Putamen (tissue), 1 donor: ENCODE results near the gene SNRPA1.
"Not testable (repeated sequence)": the region's sequence is repeated elsewhere in the genome, so short reads cannot be mapped to it uniquely, and the experiment has no call there.

ENCODE experiments used
- DNase-seq: peaks from one replicate; pipeline ENCODE4 v3.0.0-alpha.2; 2016; ENCODE audit warnings: low spot score

Gene SNRPA1

DNA sequence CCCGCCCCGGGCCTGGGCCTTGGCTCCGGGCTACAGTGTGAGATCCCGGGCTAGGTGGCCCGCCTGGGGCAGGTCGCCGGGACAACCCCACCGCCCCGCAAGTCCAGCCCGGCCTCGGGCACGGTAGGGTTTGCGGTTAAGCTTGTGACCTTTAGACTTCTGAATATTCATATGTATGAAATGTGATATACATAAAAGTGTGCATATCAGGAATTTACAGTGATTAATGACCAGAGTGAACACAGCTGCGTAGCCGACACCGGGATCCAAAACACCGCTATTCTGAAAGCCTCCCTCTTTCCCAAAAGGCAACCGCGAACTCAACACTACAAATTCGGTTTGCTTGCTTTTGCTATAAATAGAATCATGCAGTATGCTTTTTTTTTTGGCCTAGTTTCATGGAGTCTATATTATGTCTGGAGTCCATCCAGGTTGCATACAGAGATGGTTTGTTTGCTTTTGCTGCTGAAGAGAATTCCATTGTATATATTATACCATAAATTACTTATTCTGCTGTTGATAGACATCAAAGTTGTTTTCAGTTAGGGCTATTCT, 636 bp upstream of the SNRPA1 start:
- DNase-seq, result no peak

DNA sequence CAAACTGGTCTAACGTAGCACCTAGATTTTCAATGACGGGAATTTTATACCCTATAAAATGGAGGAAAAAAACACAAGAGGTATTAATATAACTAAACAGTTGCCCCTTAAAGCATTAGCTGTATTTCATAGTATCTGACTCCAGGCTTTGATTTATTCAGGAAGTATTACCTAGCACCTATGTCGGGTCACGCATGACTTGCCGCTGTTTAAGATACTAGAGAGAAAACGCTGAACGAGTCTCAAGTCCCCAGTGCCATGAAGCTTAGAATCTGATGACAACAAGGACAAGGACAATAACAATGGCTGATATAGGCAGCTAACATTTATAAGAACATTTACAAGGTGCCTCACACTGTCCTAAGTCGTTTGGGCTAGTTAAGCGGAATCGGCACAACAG, 1.9 kb downstream of the SNRPA1 start:
- DNase-seq, result no peak

DNA sequence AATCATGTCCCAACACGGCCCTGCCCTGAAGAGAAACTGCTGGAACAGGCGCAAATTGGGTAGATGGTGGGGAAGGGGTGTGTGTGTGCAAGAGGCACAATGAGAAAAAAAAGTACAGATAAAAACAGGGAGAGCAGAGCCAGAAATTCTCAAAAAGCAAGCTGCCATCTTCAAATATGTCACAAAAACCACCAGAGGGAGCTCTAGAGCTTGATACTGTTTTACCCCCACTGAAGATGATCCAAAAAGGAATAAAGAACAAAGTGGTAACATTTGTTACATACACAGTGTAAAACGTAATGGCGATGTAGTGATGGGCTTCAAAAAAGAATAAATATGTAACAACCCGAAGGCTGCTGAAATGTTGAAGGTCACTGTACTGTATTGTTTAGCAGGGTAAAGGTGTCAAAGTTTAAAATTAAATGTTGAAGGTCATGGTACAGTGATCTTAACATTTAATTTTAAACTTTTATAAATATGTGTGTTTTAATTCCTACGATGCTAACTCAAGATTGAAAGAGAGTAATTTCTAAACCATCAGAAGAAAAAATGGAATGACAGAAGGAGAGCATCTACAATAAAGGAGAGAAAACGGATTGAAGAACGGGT, 6.0 kb downstream of the SNRPA1 start:
- no peak for DNase-seq

DNA sequence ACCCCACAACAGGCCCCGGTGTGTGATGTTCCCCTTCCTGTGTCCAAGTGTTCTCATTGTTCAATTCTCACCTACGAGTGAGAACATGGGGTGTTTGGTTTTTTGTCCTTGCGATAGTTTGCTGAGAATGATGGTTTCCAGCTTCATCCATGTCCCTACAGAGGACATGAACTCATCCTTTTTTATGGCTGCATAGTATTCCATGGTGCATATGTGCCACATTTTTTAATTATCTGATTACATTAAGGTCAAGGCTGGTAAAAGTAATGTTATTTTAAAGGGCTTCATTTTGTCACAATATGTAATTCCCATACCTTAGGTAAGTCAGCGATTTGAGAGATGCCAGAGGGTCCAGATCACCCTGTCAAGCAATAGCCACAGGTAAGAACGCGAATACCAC, 7.7 kb downstream of the SNRPA1 start:
- DNase-seq, result not testable (repeated sequence)

DNA sequence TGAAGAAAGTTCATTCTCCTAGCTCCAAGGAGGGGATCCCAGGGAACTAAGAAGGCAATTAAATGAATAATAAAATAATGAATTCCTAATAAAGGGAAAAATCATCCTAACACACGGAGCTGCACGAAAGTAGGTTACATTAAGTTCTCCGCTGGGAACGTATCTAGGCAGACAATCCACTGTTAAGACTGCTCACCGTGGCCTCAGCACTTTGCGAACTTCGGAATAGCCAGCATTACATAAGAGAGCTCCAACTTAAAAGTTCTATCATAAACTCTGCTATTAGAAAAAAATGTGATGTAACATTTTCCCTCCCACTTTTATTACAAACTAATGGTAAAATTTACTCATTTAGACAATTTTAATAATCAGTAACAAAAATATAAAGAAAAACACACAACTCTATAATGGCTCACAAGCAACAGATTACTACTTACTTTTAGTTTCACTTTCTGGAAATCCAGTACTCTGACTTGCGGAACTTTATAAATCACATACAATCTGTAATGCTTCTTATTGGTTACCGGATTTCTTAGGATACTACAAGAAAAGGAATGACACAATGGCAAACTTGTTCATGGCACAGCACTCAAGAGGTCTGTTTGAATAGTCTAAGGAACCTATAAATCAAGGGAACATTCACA, 8.5 kb downstream of the SNRPA1 start:
- no peak for DNase-seq

DNA sequence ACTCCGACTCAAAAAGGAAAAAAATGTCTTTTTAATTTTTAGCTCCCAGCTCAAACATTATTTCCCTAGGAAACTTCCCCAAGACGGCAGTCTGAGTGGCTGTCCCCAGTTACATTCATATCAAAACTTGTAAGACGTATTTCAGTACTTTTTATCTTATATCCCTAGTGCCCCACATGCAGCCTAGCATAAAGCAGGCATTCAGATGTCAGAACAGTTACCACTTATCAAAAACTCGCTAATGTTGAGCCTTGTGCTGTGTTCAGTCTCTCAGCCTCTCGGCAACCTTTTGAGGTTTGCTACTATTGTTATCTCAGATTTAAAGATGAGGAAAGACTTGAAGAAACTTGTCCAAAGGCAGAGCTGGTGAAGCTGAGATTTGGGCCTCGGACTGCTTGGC, 11.1 kb downstream of the SNRPA1 start:
- no peak for DNase-seq

DNA sequence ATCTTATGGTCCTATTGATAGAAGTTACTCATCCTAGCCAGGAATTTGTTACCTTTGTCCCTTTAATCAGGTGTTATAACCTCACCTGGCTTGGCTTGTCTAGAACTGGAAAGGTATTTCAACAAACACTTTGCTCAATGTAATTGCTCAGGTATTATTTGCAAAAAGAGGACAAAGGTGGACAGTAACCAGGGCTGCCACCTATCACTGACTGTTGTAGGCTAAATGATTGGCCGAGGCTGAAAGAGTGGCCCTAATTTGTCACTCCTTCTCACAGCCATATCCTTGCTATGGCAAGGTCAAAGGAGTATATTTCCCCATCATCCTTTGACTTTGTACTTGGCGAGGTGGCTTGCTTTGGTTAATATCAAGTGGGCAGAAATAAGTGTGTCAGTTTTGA, 15.0 kb downstream of the SNRPA1 start:
- DNase-seq, result no peak

DNA sequence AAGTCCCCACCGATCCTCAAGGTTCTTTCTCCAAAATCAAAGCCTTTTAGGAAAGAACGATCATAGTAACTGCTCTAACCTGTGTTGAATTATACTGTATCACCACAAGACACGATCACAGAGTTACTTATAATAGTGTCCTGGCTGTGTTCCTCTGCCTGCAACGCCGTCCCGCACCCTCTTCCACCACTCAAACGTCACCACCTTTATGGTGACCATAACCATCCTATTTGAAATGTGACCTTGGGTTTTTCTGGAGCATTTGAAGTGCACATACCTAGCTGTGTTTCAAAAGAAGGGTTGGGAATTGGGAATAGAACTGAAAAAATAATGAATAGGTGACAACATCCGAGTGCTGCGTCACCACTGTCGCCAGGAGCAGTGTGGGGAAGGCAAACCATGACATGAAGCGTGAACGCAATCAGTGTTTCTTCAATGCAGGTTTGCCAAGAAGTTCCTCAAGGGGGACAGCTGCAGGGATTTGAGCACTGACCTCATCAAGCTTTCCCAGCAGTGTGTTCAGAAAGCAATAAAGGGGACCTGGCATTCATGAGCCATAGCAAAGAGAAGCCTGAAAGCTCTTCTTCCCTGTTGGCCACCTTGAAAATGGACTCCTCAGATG, 17.0 kb downstream of the SNRPA1 start:
- no peak for DNase-seq

DNA sequence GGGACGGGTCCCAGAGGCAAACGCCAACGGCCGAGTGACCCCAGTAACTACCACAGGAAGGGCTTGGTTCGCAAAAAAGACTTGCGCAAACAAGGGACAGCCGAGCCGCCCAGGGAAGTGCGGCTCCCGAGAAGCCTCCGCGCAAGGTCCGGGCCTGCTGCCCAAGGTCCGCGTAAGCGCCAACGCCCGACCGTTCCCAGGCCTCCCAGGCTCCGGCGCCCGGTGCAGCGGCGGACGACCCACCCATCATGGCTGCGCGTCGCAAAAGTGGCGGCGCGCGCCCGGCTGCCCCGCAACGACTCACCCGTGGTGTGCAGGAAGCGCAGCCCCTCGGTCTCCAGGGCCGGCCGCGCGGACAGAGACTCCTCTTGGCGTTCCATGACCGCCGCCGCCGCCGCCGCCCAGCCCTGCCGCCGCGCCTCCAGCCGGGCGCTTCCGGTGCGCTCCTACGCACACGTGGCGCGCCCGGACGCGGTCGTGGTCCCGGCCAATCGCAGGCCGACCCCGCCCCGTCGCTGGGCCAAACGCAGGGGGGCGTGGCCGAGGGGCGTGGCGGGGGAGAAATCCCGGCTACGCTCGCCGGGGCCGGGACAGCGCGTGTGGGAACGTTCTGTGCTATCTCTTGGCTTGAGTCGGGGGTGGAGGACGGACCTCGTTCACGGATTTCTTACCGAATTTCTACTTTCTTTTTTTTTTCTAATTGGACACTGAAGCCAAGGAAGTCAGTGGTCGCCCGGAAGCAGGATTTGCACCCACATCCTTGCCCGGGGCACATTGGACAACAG, 17.8 kb downstream of the SNRPA1 start, which contains the start of gene SELENOS:
Gene SELENOS, minus strand, starts transcription at position 448 of the 785 bp plus-strand sequence. Its CDS starts 68 bp downstream, at position 380.
- peak; percentile 87 for DNase-seq

DNA sequence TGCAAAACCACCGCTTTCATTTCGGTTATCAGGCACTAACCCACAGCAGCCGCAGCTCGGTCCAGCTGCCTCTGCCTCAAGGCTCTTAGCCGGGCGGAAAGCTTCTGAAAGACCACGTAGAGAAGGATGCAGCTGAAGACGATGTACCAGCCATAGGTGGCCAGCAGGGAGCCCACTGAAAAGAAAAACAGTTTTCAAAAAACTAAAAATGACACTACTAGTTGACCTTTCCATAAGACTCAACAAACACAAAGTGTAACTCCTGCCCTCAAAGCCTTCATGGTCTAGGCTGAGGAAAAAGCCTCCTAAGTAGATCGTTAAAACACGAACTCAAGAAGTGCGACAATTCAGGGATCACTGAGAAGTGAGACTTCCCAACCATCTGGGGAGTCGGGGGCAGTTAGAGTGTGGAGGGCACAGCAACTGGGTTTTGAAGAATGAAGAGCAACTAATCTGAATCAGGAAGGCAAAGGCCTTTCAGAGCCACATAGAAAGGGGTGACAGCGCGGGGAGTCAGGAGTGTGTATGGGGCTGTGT, 18.5 kb downstream of the SNRPA1 start:
- no peak for DNase-seq

DNA sequence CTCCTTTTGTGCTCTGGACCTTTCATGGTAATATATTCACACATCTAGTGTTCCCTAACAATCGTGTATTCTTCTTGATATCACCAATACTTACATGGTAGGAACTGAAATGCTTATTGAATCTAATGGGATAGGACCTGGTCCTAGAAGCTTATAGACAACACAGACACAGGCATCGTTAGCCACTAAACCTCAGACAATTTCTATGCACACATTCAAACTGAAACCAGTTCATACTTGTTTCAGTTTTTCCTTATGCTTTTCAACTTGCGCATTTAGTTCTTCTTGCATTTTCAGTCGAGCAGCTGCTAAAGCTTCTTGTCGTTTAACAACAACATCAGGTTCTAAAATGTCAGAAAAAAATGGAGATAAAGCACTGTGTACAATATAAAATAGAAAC, 20.0 kb downstream of the SNRPA1 start:
- DNase-seq, result no peak

DNA sequence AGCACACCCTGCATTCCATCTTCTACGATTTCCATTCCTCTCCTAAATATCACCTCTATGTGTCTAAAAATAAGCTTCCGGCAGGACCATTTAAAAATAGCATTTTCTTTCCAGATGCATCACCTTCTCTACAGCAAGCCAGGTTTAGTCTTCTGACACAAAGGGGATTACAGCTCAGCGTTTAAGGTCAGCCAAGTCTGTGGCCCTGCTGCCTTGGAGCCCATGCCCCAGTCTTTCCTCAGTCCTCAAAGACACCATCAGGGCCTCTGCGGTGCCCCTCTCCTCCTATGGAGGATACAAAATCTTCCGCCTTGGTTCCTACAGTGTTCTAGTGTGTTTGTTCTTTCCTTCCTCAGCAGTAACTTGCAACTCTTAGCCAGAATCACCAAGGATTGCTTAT, 21.5 kb downstream of the SNRPA1 start:
- DNase-seq, result no peak

DNA sequence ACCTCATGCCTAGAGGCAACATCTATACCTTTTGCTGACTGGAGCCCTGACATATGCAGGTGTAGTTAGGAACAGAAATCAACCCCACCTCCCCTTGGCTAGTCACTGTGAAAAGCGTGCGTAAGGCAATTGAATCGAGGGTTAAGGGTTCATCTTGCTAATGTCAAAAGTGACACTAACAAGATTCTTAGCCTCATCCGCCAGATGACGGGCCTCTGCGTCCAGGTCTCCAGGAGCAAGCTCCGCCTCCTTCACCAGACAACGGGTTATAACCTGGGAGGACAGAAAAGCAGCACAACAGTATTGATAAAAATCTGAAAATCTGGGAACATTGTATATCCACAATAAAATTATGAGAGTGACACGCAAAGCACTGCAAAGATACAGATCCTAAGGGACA, 22.5 kb downstream of the SNRPA1 start:
- DNase-seq, result no peak

DNA sequence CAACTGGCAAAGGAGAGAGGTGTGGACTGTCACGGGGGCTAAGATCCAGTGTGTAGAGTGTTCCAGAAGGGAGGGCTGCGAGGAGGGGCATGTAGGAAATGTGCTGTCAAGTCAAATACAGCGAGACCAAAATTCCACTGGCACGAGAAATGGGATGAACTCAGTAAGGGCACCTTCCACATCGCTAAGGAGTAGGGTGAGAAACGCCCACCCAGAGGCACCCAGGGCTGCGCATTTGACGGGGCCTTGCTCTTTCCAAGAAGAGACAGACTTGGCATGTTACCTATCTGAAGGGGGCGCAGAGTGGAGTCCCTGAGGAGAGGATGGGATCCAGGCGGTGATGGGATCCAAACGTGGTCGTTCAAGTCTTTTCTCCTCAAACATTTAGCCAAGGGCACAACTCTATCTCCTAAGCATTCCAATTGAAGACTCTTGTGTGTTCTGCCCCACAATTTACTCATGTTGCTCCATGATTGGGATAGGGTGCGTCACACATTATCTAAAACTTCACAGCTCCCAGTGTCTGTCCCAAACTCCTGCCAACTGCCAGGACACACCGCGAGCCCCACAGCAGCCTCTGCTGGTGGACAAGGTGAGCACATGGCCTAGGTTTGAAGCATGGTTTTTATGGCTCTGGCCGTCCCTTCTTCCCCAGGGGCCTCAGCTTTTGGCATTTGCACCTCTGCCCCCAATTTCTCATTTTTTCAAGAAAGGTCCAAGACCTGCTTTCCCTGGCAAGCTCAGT, 25.4 kb downstream of the SNRPA1 start:
- no peak for DNase-seq

DNA sequence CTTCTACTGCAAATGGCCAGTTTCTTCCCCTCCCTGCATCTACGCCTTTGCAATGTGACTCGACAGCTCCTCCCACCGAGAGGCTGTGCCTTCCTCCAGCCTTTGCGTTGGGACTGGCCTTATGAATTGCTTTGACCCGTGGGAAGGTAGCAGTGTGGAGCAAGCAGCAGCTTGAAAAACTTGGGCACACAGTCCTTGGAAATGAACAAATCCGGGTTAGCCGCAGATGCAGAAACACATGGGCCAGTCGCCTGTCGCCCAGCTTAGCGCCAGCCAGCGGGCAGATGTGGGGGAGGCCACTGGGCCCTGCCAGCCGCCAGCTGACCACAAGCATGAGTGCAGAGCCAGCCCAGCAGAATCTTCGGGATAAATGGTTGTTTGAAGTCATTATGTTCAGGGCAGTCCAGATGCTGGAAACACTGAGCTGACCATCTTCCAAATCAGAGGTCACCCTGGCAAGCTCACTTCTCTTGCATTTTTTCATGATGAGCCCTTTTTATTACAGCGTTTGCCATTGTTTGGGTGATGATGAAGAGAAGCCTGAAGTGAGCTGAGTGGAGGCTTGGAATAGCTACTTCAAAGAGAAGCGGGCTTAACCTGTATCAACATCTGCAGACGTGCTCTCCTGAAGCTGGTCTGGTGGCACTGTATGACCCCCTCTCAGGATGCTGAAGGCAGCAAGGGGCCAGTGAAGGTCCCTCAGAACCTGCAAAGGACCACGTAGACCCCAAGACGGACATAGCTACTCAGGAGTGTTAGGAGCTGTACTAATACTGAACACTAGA, 27.5 kb downstream of the SNRPA1 start:
- DNase-seq, result peak; percentile 73

DNA sequence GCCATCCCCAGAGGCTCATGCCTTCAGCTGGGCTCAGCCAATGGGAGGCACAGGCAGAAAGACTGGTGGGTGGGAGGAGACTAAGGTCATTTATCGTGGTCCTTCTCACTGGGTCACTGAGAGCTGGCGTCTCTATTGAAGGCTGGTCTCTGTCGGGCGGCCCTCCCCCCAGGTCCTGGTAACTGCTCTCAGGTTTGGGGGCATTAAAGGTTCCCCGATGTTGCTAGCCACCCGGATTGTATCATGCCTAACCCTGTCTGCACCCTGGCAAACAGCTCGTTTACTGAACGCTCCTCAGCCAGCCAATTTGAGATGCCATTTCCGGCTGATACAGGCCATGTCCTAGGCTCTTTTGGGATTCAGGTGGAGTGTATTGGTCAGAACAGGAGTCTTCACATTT, 28.3 kb downstream of the SNRPA1 start:
- DNase-seq, result no peak

DNA sequence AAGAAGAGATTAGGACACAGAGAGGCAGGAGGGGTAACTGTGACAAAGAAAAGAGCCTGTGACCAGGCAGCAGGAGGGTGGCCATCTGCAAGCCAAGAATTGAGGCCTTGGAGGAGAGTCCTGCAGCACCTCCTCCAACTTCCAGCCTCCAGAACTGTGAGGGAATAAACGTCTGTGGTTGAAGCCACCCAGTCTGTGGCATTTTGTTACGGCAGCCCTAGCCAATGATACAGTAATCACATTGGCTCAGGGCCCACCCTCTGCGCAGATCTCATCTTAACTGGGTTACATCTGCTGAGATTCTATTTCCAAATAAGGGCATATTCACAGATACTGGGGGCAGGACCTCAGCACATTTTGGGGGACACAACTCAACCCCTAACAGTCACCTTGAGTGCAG, 29.0 kb downstream of the SNRPA1 start:
- no peak for DNase-seq

DNA sequence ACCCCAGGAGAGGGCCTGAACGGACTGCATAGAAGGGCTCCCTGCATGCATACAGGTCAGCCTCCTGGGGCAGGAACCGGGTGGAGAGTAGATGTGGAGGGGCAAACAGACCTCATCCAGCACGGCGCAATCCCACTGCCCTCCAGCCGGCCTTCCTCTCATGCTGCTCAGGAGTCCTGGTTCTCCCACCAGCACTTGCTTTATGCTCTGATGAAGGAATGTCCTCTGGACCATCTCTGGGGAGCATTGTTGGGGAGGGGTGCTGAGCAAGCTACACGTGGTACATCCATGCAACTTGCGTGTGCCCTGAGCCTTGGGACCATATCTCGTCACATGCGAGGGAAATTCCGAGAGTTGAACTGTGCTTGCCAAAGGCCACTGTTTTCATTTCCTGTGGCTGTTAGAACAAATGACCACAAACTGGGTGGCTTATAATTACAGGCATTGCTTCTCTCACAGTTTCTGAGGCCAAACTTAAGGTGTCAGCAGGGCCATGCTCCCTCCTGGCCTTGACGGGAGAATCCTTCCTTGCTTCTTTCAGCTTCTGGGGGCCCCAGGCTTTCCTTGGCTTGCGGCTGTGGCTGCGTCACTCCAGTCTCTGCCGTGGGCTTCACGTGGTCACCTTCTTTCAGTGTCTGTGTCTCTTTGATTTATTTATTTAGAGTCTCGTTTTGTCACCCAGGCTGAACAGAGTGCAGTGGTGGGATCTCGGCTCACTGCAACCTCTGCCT, 30.0 kb downstream of the SNRPA1 start:
- no peak for DNase-seq

DNA sequence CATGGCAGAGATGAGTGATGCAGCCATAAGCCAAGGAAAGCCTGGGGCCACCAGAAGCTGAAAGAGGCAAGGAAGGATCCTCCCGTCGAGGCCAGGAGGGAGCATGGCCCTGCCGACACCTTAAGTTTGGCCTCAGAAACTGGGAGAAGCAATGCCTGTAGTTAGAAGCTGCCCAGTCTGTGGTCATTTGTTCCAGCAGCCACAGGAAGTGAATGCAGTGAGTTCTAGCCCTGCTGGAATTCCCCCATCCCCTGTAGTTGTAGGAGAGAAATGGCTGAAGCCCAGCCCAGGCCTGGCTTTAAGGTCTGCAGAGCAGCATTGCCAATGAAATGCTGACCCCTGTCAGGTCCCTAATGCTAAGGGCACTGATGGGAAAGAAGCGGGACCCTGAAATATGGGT, 31.0 kb downstream of the SNRPA1 start:
- DNase-seq, result no peak

DNA sequence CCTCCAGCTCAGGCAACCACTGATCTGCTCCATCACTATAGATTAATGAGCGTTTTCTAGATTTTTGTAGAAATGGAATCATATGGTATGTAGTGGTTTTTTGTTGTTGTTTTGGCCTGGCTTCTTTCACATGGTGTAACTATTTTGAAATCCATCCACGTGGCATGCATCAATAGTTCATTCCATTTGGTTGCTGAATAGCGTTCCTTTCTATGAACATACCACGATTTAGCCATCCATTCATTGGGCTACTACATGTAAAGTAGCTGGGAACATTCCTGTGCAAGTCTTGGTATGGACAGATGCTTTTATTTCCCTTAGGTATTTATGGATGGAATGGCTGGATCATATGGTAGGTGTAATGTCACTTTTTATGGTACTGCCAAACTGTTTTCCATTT, 32.5 kb downstream of the SNRPA1 start:
- no peak for DNase-seq
